ENCODE measurements around the gene CD48. TPM values are rescaled to one million over a fixed set of nuclear protein-coding genes. Genes with fewer than 3 reads are reported as not detected.

Gene CD48
- total RNA-seq, 2 experiments from 2014 or later = 131 to 150 TPM

GRCh38 chr1:160759740-160760139 is 48.1 kb upstream of the CD48 start:
- ChIA-PET POLR2A (no interaction called here), CTCF (ENCODE audit: unreplicated experiment) (no interaction called here)
- Histone ChIP-seq H4K20me1 (ENCODE audit: insufficient read depth, low read length) (no peaks in the 10 kb centered on the region), H3K79me2 (ENCODE audit: insufficient read depth, low read depth, low read length) (no peaks in the 10 kb centered on the region), H3K4me3 (ENCODE audit: low read depth, low read length, poor library complexity, severe bottlenecking) (no peak overlapping the region), H3K9me2 (ENCODE audit: insufficient read depth, low read length) (no peaks in the 10 kb centered on the region), H2AFZ (ENCODE audit: low read length) (no peak overlapping the region), H3K27ac (ENCODE audit: low read depth, low read length, poor library complexity, severe bottlenecking) (no peak overlapping the region), H3K9me3 (ENCODE audit: low read length) (no peaks in the 10 kb centered on the region), H3K4me2 (ENCODE audit: low read length) (no peak overlapping the region), H3K4me1 (ENCODE audit: insufficient read depth, low read length, poor library complexity, severe bottlenecking) (no peaks in the 10 kb centered on the region), H3K36me3 (ENCODE audit: insufficient read depth, low read length) (no peaks in the 10 kb centered on the region)
- no peak for DNase-seq (ENCODE audit: low spot score)
- no peak for TF ChIP-seq CTCF (conservative IDR thresholded peaks at IDR 0.05; ENCODE audit: low read length)
- BruUV-seq (replicated peaks) = no TSS peak
- intact Hi-C loops (cut with micrococcal nuclease; ENCODE audit: unreplicated experiment) = no loop called here

- no peaks in the 10 kb centered on the region for H3K4me1 ChIP-seq (ENCODE audit: insufficient read depth, low read length, poor library complexity, severe bottlenecking)
- no peak for DNase-seq (ENCODE audit: low spot score)
- H3K36me3 ChIP-seq (ENCODE audit: insufficient read depth, low read length) = no peaks in the 10 kb centered on the region
- no TSS peak for BruUV-seq (replicated peaks)
- no peak for TF ChIP-seq EZH2phosphoT487 (IDR thresholded peaks at IDR 0.05; ENCODE audit: borderline replicate concordance, low read depth, low read length)
- TF ChIP-seq CTCF (conservative IDR thresholded peaks at IDR 0.05; ENCODE audit: low read length) = no peak
- H3K9me2 ChIP-seq (ENCODE audit: insufficient read depth, low read length) = no peaks in the 10 kb centered on the region
- CTCF ChIA-PET (ENCODE audit: unreplicated experiment) = no interaction called here
- no peak overlapping the region for H3K4me2 ChIP-seq (ENCODE audit: low read length)
- no peak overlapping the region for H2AFZ ChIP-seq (ENCODE audit: low read length)
- H3K27ac ChIP-seq (ENCODE audit: low read depth, low read length, poor library complexity, severe bottlenecking) = no peak overlapping the region
- H3K9me3 ChIP-seq (ENCODE audit: low read length) = no peaks in the 10 kb centered on the region
- intact Hi-C loops (cut with micrococcal nuclease; ENCODE audit: unreplicated experiment) = no loop called here
- no peak overlapping the region for H3K4me3 ChIP-seq (ENCODE audit: low read depth, low read length, poor library complexity, severe bottlenecking)
- no peaks in the 10 kb centered on the region for H4K20me1 ChIP-seq (ENCODE audit: insufficient read depth, low read length)
- POLR2A ChIA-PET = no interaction called here
- no peaks in the 10 kb centered on the region for H3K79me2 ChIP-seq (ENCODE audit: insufficient read depth, low read depth, low read length)
Observed at GRCh38 chr1:160758521-160758920, 46.9 kb upstream of the CD48 start.

- no peaks in the 10 kb centered on the region for H3K4me1 ChIP-seq (ENCODE audit: insufficient read depth, low read length, poor library complexity, severe bottlenecking)
- H3K27ac ChIP-seq (ENCODE audit: low read depth, low read length, poor library complexity, severe bottlenecking) = no peak overlapping the region
- intact Hi-C loops (cut with micrococcal nuclease; ENCODE audit: unreplicated experiment) = no loop called here
- DNase-seq (ENCODE audit: low spot score) = no peak
- POLR2A ChIA-PET = interaction anchor here (1.4 to 2.3 kb wide), 3 partner anchors 13 to 18 kb away, joined by 3 to 6 read pairs (median 4); partner anchors contain the start of gene SLAMF7
- H3K9me3 ChIP-seq (ENCODE audit: low read length) = no peaks in the 10 kb centered on the region
- no peak overlapping the region for H3K4me3 ChIP-seq (ENCODE audit: low read depth, low read length, poor library complexity, severe bottlenecking)
- no peaks in the 10 kb centered on the region for H4K20me1 ChIP-seq (ENCODE audit: insufficient read depth, low read length)
- no peaks in the 10 kb centered on the region for H3K36me3 ChIP-seq (ENCODE audit: insufficient read depth, low read length)
- no peaks in the 10 kb centered on the region for H3K79me2 ChIP-seq (ENCODE audit: insufficient read depth, low read depth, low read length)
- CTCF ChIA-PET (ENCODE audit: unreplicated experiment) = no interaction called here
- no TSS peak for BruUV-seq (replicated peaks)
- no peak overlapping the region for H3K4me2 ChIP-seq (ENCODE audit: low read length)
- no peak overlapping the region for H2AFZ ChIP-seq (ENCODE audit: low read length)
- H3K9me2 ChIP-seq (ENCODE audit: insufficient read depth, low read length) = no peaks in the 10 kb centered on the region
- no peak for TF ChIP-seq CTCF (conservative IDR thresholded peaks at IDR 0.05; ENCODE audit: low read length)
- no peak for TF ChIP-seq EZH2phosphoT487 (IDR thresholded peaks at IDR 0.05; ENCODE audit: borderline replicate concordance, low read depth, low read length)
Observed at GRCh38 chr1:160756849-160757201, 45.2 kb upstream of the CD48 start.

All from OCI-LY7 (cell line).